ENCODE measurements around the gene SLC25A44. TPM values are rescaled to one million over a fixed set of nuclear protein-coding genes. Genes with fewer than 3 reads are reported as not detected.
A peak's percentile ranks its signal among the peaks of the same experiment; 100 is the strongest.

SLC25A44 gene
- total and polyA plus RNA-seq, 2 donors (not counting 1 experiment from before 2014, with no cell fraction given) = 14.9 to 27.2 TPM

DNA sequence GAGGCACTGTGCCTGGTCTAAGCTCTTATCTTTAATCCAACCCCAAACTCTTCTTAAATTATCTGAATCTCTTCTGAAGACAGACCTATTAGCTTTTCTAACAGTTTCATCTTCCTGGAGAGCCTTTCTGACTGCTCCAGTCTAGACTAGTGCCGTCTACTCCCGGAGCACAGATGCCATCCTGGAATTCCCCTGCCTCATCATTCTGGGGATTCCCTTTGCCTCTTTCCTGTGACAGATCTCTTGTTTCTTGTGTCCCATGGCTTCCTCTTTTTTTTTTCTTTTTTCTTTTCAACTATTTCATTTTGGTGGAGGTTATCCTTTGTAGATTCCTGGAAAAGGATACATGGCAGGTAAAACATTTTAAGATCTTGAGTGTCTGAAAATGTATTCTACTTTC is 28.8 kb upstream of the SLC25A44 start:
- Mint-ChIP-seq H3K27me3 (peaks cover 7% of the 10 kb centered on the region), H3K4me1 (peaks cover 17% of the 10 kb centered on the region), H3K4me3 (no peak overlapping the region), H3K9me3 (ENCODE audit: insufficient read depth) (no peaks in the 10 kb centered on the region), H3K27ac (no peak overlapping the region)
- Histone ChIP-seq H3K79me2 (ENCODE audit: control insufficient read depth, insufficient read depth, low read length) (no peaks in the 10 kb centered on the region), H3K36me3 (replicated peaks in 1 of 2; ENCODE audit: control extremely low read depth in 1 of 2, control insufficient read depth in 1 of 2, extremely low read depth in 1 of 2, insufficient read depth in 2 of 2, low read length in 1 of 2) (no peaks in the 10 kb centered on the region), H3K4me2 (replicated peaks; ENCODE audit: low read depth, low read length, poor library complexity, severe bottlenecking) (no peak overlapping the region), H3K4me1 (ENCODE audit: control insufficient read depth in 2 of 2, insufficient read depth in 2 of 2, low read length in 2 of 2) (peaks cover 7 to 12% of the 10 kb centered on the region in 2 donors), H3K9ac (ENCODE audit: low read length) (no peak overlapping the region), H3K27me3 (replicated peaks in 1 of 4; ENCODE audit: control extremely low read depth in 1 of 4, control insufficient read depth in 3 of 4, insufficient read depth in 4 of 4, low read length in 3 of 4) (peaks cover 0 to 12% (median 2%) of the 10 kb centered on the region in 4 experiments), H3K9me3 (ENCODE audit: control extremely low read depth in 1 of 3, control insufficient read depth in 2 of 3, insufficient read depth in 1 of 3, low read length in 2 of 3) (no peaks in the 10 kb centered on the region), H3K27ac (ENCODE audit: low read length in 2 of 2) (no peak overlapping the region), H2AFZ (ENCODE audit: insufficient read depth, low read depth, low read length, poor library complexity, severe bottlenecking) (no peak overlapping the region), H4K20me1 (ENCODE audit: control insufficient read depth, insufficient read depth, low read length, poor library complexity, severe bottlenecking) (no peaks in the 10 kb centered on the region), H3K4me3 (ENCODE audit: control extremely low read depth in 1 of 5, extremely low read depth in 1 of 5, insufficient read depth in 1 of 5, low read depth in 2 of 5, low read length in 4 of 5) (no peak overlapping the region)
- CTCF ChIA-PET = interaction anchor here (0.9 to 2.4 kb wide), 5 partner anchors 9 to 63 kb away, joined by 3 to 8 read pairs (median 4); no protein-coding TSS in a partner anchor
- POLR2A ChIA-PET = no interaction called here
- ATAC-seq (ENCODE audit: low read depth) (no peak), DNase-seq (peak; percentile 61)
- intact Hi-C loops (cut with micrococcal nuclease) = no loop called here
- TF ChIP-seq EZH2 (IDR thresholded peaks at IDR 0.05; ENCODE audit: borderline replicate concordance, insufficient read depth, low read depth, low read length, poor library complexity, severe bottlenecking) = no peak
- TF ChIP-seq, protein P1, sequence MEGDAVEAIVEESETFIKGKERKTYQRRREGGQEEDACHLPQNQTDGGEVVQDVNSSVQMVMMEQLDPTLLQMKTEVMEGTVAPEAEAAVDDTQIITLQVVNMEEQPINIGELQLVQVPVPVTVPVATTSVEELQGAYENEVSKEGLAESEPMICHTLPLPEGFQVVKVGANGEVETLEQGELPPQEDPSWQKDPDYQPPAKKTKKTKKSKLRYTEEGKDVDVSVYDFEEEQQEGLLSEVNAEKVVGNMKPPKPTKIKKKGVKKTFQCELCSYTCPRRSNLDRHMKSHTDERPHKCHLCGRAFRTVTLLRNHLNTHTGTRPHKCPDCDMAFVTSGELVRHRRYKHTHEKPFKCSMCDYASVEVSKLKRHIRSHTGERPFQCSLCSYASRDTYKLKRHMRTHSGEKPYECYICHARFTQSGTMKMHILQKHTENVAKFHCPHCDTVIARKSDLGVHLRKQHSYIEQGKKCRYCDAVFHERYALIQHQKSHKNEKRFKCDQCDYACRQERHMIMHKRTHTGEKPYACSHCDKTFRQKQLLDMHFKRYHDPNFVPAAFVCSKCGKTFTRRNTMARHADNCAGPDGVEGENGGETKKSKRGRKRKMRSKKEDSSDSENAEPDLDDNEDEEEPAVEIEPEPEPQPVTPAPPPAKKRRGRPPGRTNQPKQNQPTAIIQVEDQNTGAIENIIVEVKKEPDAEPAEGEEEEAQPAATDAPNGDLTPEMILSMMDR (IDR thresholded peaks at IDR 0.05) = no peak
- 59% methylated on average over 2 of the region's 2 CpGs for WGBS (ENCODE audit: insufficient coverage)

DNA sequence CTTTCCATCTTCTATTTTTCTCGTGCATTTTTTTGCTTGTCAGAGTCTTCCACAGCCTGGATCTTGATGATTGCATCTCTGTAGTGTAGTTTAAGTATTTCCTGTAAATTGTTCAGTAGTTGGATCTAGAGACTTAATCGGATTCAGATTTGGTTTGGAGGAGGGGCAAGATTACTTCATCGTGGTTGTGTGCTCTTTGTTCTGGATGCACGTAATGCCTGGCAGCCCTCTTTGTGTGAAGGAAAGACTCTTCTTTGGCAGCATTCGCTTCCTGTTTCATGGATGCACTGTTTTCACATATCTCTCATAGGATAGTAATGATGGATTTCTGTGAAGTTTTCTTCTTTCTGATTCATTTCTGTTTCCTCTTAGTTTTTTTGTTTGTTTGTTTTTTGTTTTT is 26.4 kb upstream of the SLC25A44 start:
- WGBS (ENCODE audit: insufficient coverage) = 100% methylated on average over 3 of the region's 5 CpGs
- no peaks in the 10 kb centered on the region for H3K4me1 ChIP-seq (ENCODE audit: control insufficient read depth in 2 of 2, insufficient read depth in 2 of 2, low read length in 2 of 2)
- CTCF ChIA-PET = interaction anchor here (1.0 kb wide), 1 partner anchor 60 kb away, joined by 3 read pairs; no protein-coding TSS in a partner anchor
- no peaks in the 10 kb centered on the region for H3K9me3 ChIP-seq (ENCODE audit: control extremely low read depth in 1 of 3, control insufficient read depth in 2 of 3, insufficient read depth in 1 of 3, low read length in 2 of 3)
- Mint-ChIP-seq H3K27ac (no peak overlapping the region), H3K27me3 (peaks cover 3% of the 10 kb centered on the region), H3K4me1 (peaks cover 5% of the 10 kb centered on the region), H3K9me3 (ENCODE audit: insufficient read depth) (no peaks in the 10 kb centered on the region), H3K4me3 (no peak overlapping the region)
- H3K79me2 ChIP-seq (ENCODE audit: control insufficient read depth, insufficient read depth, low read length) = no peaks in the 10 kb centered on the region
- ATAC-seq (ENCODE audit: low read depth) = no peak
- POLR2A ChIA-PET = no interaction called here
- H3K9ac ChIP-seq (ENCODE audit: low read length) = no peak overlapping the region
- H2AFZ ChIP-seq (ENCODE audit: insufficient read depth, low read depth, low read length, poor library complexity, severe bottlenecking) = no peak overlapping the region
- TF ChIP-seq EZH2 (IDR thresholded peaks at IDR 0.05; ENCODE audit: borderline replicate concordance, insufficient read depth, low read depth, low read length, poor library complexity, severe bottlenecking) = no peak
- TF ChIP-seq, protein P1 (IDR thresholded peaks at IDR 0.05) = no peak
- DNase-seq = no peak
- H3K4me3 ChIP-seq (ENCODE audit: control extremely low read depth in 1 of 5, extremely low read depth in 1 of 5, insufficient read depth in 1 of 5, low read depth in 2 of 5, low read length in 4 of 5) = no peak overlapping the region
- H3K27me3 ChIP-seq (replicated peaks in 1 of 4; ENCODE audit: control extremely low read depth in 1 of 4, control insufficient read depth in 3 of 4, insufficient read depth in 4 of 4, low read length in 3 of 4) = no peaks in the 10 kb centered on the region
- intact Hi-C loops (cut with micrococcal nuclease) = no loop called here
- H4K20me1 ChIP-seq (ENCODE audit: control insufficient read depth, insufficient read depth, low read length, poor library complexity, severe bottlenecking) = no peaks in the 10 kb centered on the region
- H3K27ac ChIP-seq (ENCODE audit: low read length in 2 of 2) = no peak overlapping the region
- peaks cover 0 to 3% of the 10 kb centered on the region in 2 experiments for H3K36me3 ChIP-seq (replicated peaks in 1 of 2; ENCODE audit: control extremely low read depth in 1 of 2, control insufficient read depth in 1 of 2, extremely low read depth in 1 of 2, insufficient read depth in 2 of 2, low read length in 1 of 2)
- H3K4me2 ChIP-seq (replicated peaks; ENCODE audit: low read depth, low read length, poor library complexity, severe bottlenecking) = no peak overlapping the region
